H1 (cell line): Measurements from ENCODE around the gene KDM8. TPM values are rescaled to one million over a fixed set of nuclear protein-coding genes. Genes with fewer than 3 reads are reported as not detected.

Source experiments
- CTCF ChIA-PET: fragments of 300-600 bp; sonication (Branson Sonifier 250); formaldehyde crosslinking; loops from one replicate; lab custom pipeline; 2021; ENCODE audit not compliant: partially characterized antibody; lab: Charles Lee
- POLR2A ChIA-PET: fragments of 300-600 bp; sonication (Branson Sonifier 250); formaldehyde crosslinking; loops from one replicate; lab custom pipeline; 2021; ENCODE audit warnings: inconsistent platforms; ENCODE audit not compliant: partially characterized antibody; lab: Charles Lee
- DNase-seq, 2 experiments: peaks; one replicate each; pipeline versions ENCODE4 v3.0.0 to v3.0.0-alpha.2; 2010 to 2022; ENCODE audit warnings: low spot score in 2 of 2, low read depth in 1 of 2, mixed read lengths in 1 of 2
- FAIRE-seq: peaks from 2 replicates; lab custom pipeline; 2011; peaks lifted over from hg19 to GRCh38; lab: Jason Lieb, UNC
- H2AFZ ChIP-seq: 2 replicates; pipeline ENCODE4 v1.8.1; 2012; ENCODE audit warnings: low read length, inconsistent platforms
- H2AK5ac ChIP-seq: 2 replicates; pipeline ENCODE4 v1.6.1; 2013; ENCODE audit warnings: low read depth, low read length
- H2BK120ac ChIP-seq: replicated peaks from 2 replicates; pipeline ENCODE3; 2013; ENCODE audit warnings: low read depth, low read length, inconsistent platforms
- H2BK12ac ChIP-seq: 2 replicates; pipeline ENCODE4 v1.6.1; 2013; ENCODE audit warnings: low read depth, low read length
- H2BK15ac ChIP-seq: 2 replicates; pipeline ENCODE4 v1.6.1; 2013; ENCODE audit warnings: low read length
- H2BK20ac ChIP-seq: 2 replicates; pipeline ENCODE4 v1.6.1; 2013; ENCODE audit warnings: low read length
- H2BK5ac ChIP-seq: 2 replicates; pipeline ENCODE4 v1.6.1; 2013; ENCODE audit warnings: low read depth, low read length
- H3K14ac ChIP-seq: 2 replicates; pipeline ENCODE4 v1.6.1; 2013; ENCODE audit warnings: inconsistent platforms; ENCODE audit not compliant: insufficient read length
- H3K18ac ChIP-seq: 2 replicates; pipeline ENCODE4 v1.6.1; 2013; ENCODE audit warnings: low read length; ENCODE audit errors: extremely low read depth
- H3K23ac ChIP-seq: 2 replicates; pipeline ENCODE4 v1.6.1; 2013; ENCODE audit warnings: inconsistent platforms; ENCODE audit not compliant: insufficient read length
- H3K23me2 ChIP-seq: 2 replicates; pipeline ENCODE4 v1.6.1; 2013; ENCODE audit warnings: low read depth, low read length
- H3K27ac ChIP-seq: 2 replicates; pipeline ENCODE4 v1.6.1; 2011; ENCODE audit warnings: low read depth, low read length, inconsistent platforms
- H3K27me3 ChIP-seq, 4 experiments: replicated peaks in 1 of 4; 1 replicate in 1 of 4; 2 replicates in 3 of 4; pipeline versions ENCODE4 v1.6.1 to v1.8.1; 2011 to 2013; ENCODE audit warnings: low read length in 3 of 4, mild to moderate bottlenecking in 3 of 4, inconsistent platforms in 2 of 4, mixed read lengths in 2 of 4, moderate library complexity in 1 of 4; ENCODE audit not compliant: control insufficient read depth in 3 of 4, insufficient read depth in 3 of 4; ENCODE audit errors: extremely low read depth in 1 of 4
- H3K36me3 ChIP-seq, 4 experiments: 2 replicates each; pipeline versions ENCODE4 v1.6.1 to v1.8.1; 2011 to 2013; ENCODE audit warnings: mild to moderate bottlenecking in 4 of 4, low read length in 3 of 4, moderate library complexity in 2 of 4, control low read depth in 1 of 4, inconsistent platforms in 1 of 4; ENCODE audit not compliant: insufficient read depth in 4 of 4, control insufficient read depth in 2 of 4
- H3K4ac ChIP-seq: replicated peaks from 2 replicates; pipeline ENCODE3; 2013; ENCODE audit warnings: low read length, low read depth, mixed read lengths, inconsistent platforms; ENCODE audit not compliant: insufficient read length
- H3K4me1 ChIP-seq, 4 experiments: replicated peaks in 1 of 4; 1 replicate in 1 of 4; 2 replicates in 3 of 4; pipeline versions ENCODE4 v1.6.1 to v1.8.1; 2011 to 2013; ENCODE audit warnings: low read length in 3 of 4, inconsistent platforms in 2 of 4, mixed read lengths in 1 of 4; ENCODE audit not compliant: insufficient read depth in 4 of 4, control insufficient read depth in 3 of 4
- H3K4me2 ChIP-seq, 2 experiments: 2 replicates each; pipeline versions ENCODE4 v1.6.1 to v1.8.1; 2011 to 2013; ENCODE audit warnings: low read depth in 2 of 2, low read length in 2 of 2, control low read depth in 1 of 2, inconsistent platforms in 1 of 2, mild to moderate bottlenecking in 1 of 2; ENCODE audit not compliant: insufficient read depth in 1 of 2
- H3K4me3 ChIP-seq, 4 experiments: fragments of 200-600, 300-600 bp in 1 of 4; sonication (generic), shearing (Covaris generic), sonication (Bioruptor Twin) in 1 of 4; 2 replicates each; pipeline versions ENCODE4 v1.5.1 to v1.8.1; 2011 to 2016; ENCODE audit warnings: low read length in 4 of 4, low read depth in 3 of 4, control low read depth in 2 of 4, inconsistent platforms in 2 of 4, mild to moderate bottlenecking in 2 of 4, mixed read lengths in 1 of 4, moderate library complexity in 1 of 4; ENCODE audit not compliant: insufficient read depth in 2 of 4; ENCODE audit errors: extremely low read depth in 1 of 4
- H3K56ac ChIP-seq: replicated peaks from 2 replicates; pipeline ENCODE3; 2013; ENCODE audit warnings: low read depth, mild to moderate bottlenecking, mixed read lengths, low read length, inconsistent platforms; ENCODE audit not compliant: insufficient read length
- H3K79me1 ChIP-seq: 2 replicates; pipeline ENCODE4 v1.6.1; 2013; ENCODE audit warnings: low read depth, low read length, control low read depth
- H3K79me2 ChIP-seq, 2 experiments: 2 replicates each; pipeline versions ENCODE4 v1.6.1 to v1.8.1; 2012 to 2013; ENCODE audit warnings: low read length in 2 of 2, mild to moderate bottlenecking in 2 of 2, inconsistent platforms in 1 of 2; ENCODE audit not compliant: insufficient read depth in 2 of 2, control insufficient read depth in 1 of 2
- H3K9ac ChIP-seq, 4 experiments: replicated peaks in 1 of 4; 1 replicate in 1 of 4; 2 replicates in 3 of 4; pipeline versions ENCODE4 v1.6.1 to v1.8.1; 2011 to 2013; ENCODE audit warnings: low read depth in 3 of 4, low read length in 3 of 4, control low read depth in 2 of 4, mild to moderate bottlenecking in 2 of 4, moderate library complexity in 2 of 4, inconsistent platforms in 1 of 4; ENCODE audit errors: extremely low read depth in 1 of 4
- H3K9me3 ChIP-seq, 2 experiments: 2 replicates each; pipeline versions ENCODE4 v1.6.1 to v1.8.1; 2012 to 2013; ENCODE audit warnings: mild to moderate bottlenecking in 2 of 2, moderate library complexity in 2 of 2, control low read depth in 1 of 2, inconsistent platforms in 1 of 2, low read depth in 1 of 2, low read length in 1 of 2, mixed read lengths in 1 of 2; ENCODE audit not compliant: insufficient read depth in 2 of 2
- H4K20me1 ChIP-seq, 2 experiments: replicated peaks in 1 of 2; 2 replicates each; pipeline versions ENCODE3 to v1.8.1; 2011 to 2013; ENCODE audit warnings: inconsistent platforms in 2 of 2, low read length in 2 of 2, mild to moderate bottlenecking in 1 of 2; ENCODE audit not compliant: insufficient read depth in 2 of 2, control insufficient read depth in 1 of 2
- H4K5ac ChIP-seq: 2 replicates; pipeline ENCODE4 v1.6.1; 2013; ENCODE audit warnings: low read length, low read depth, mixed read lengths, inconsistent platforms; ENCODE audit not compliant: insufficient read length
- H4K8ac ChIP-seq: 2 replicates; pipeline ENCODE4 v1.8.0; 2013; ENCODE audit warnings: mild to moderate bottlenecking, moderate library complexity, low read length, inconsistent platforms; ENCODE audit not compliant: insufficient read depth; ENCODE audit errors: extremely low read depth
- H4K91ac ChIP-seq: replicated peaks from 2 replicates; pipeline ENCODE3; 2013; ENCODE audit warnings: low read length, mixed read lengths, inconsistent platforms; ENCODE audit not compliant: insufficient read length
- ASH2L ChIP-seq: fragments of 200-600, 300-600 bp; sonication (generic); IDR thresholded peaks from one replicate; pipeline ENCODE4 v1.7.1; 2017; ENCODE audit warnings: low read length
- BCL11A ChIP-seq, 2 experiments: IDR thresholded peaks; one replicate each; pipeline ENCODE4 v1.6.1; 2011; ENCODE audit warnings: low read depth in 2 of 2, low read length in 2 of 2, mild to moderate bottlenecking in 2 of 2
- CHD1 ChIP-seq: IDR thresholded peaks from 2 replicates; pipeline ENCODE4 v1.6.1; 2012; ENCODE audit warnings: low read depth, low read length, improper control_type of control experiment
- CHD2 ChIP-seq: IDR thresholded peaks from 2 replicates; pipeline ENCODE4 v1.6.1; 2012; ENCODE audit warnings: low read length, improper control_type of control experiment
- CREB1 ChIP-seq: IDR thresholded peaks from 2 replicates; pipeline ENCODE4 v1.6.1; 2012; ENCODE audit warnings: inconsistent platforms
- KDM1A ChIP-seq: fragments of 200-600, 300-600 bp; sonication (generic); IDR thresholded peaks from 2 replicates; pipeline ENCODE4 v1.7.1; 2016; ENCODE audit warnings: mild to moderate bottlenecking, low read length, borderline replicate concordance
- KDM4A ChIP-seq: IDR thresholded peaks from one replicate; pipeline ENCODE4 v1.7.1; 2012; ENCODE audit warnings: low read depth, mild to moderate bottlenecking, moderate library complexity, low read length, inconsistent platforms; ENCODE audit not compliant: severe bottlenecking
- RBBP5 ChIP-seq: IDR thresholded peaks from 2 replicates; pipeline ENCODE4 v1.7.1; 2012; ENCODE audit warnings: low read depth, mild to moderate bottlenecking, inconsistent platforms, low read length, moderate library complexity, borderline replicate concordance
- RFX5 ChIP-seq: IDR thresholded peaks from 2 replicates; pipeline ENCODE4 v1.6.1; 2011; ENCODE audit warnings: low read depth, low read length, improper control_type of control experiment, borderline replicate concordance
- RNF2 ChIP-seq: fragments of 200-900, 300-1000 bp; sonication (generic); IDR thresholded peaks from 2 replicates; pipeline ENCODE4 v1.7.1; 2016; ENCODE audit warnings: borderline replicate concordance, low read depth, mild to moderate bottlenecking, antibody characterized with exemption, low read length; ENCODE audit not compliant: poor library complexity, severe bottlenecking; ENCODE audit errors: missing control alignments
- SIX5 ChIP-seq: IDR thresholded peaks from 2 replicates; pipeline ENCODE4 v1.6.1; 2011; ENCODE audit warnings: mild to moderate bottlenecking, low read depth, low read length
- WGBS, 2 experiments: shearing (Covaris generic) in 1 of 2; methylation state at CpG; one replicate each; pipeline versions ENCODE4 v1.1.6 to v1.1.7; 2013 to 2015; ENCODE audit warnings: low lambda C conversion rate in 2 of 2, mixed read lengths in 2 of 2, inconsistent platforms in 1 of 2, low coverage in 1 of 2, missing lambda C conversion rate in 1 of 2; ENCODE audit not compliant: insufficient replicate concordance in 2 of 2, insufficient coverage in 1 of 2, insufficient read length in 1 of 2; ENCODE audit errors: extremely low coverage in 1 of 2, missing lambda C conversion rate in 1 of 2; 5-methylcytosine and 5-hydroxymethylcytosine counted together
- polyA plus RNA-seq, 7 experiments: library from polyadenylated mRNA; depleted of rRNA in 3 of 7; stranded (reverse) in 5 of 7; unstranded in 2 of 7; fragments of >200 nt in 5 of 7; fragments of 200-250 nt in 2 of 7; gene quantifications; 1 replicate in 5 of 7; 2 replicates in 1 of 7; 4 replicates in 1 of 7; pipeline versions ENCODE4 v1.2.1 to v1.2.3, GENCODE V29; 2011 to 2013; ENCODE audit warnings: missing spikeins in 2 of 7, mixed read lengths in 2 of 7
- total RNA-seq: library from RNA; stranded (reverse); fragmentation: NEBNext Ultra II Directional; extraction: Animal tissue kit (Norgen Biotek cat#: 25700); gene quantifications from 2 replicates; pipeline ENCODE4 v1.2.1, GENCODE V29; 2021

KDM8 gene
- total and polyA plus RNA-seq, 2 of the 8 experiments (the other 6 are each of a cell fraction or from before 2014, with no cell fraction given) = 10.3 to 12.8 TPM

DNA sequence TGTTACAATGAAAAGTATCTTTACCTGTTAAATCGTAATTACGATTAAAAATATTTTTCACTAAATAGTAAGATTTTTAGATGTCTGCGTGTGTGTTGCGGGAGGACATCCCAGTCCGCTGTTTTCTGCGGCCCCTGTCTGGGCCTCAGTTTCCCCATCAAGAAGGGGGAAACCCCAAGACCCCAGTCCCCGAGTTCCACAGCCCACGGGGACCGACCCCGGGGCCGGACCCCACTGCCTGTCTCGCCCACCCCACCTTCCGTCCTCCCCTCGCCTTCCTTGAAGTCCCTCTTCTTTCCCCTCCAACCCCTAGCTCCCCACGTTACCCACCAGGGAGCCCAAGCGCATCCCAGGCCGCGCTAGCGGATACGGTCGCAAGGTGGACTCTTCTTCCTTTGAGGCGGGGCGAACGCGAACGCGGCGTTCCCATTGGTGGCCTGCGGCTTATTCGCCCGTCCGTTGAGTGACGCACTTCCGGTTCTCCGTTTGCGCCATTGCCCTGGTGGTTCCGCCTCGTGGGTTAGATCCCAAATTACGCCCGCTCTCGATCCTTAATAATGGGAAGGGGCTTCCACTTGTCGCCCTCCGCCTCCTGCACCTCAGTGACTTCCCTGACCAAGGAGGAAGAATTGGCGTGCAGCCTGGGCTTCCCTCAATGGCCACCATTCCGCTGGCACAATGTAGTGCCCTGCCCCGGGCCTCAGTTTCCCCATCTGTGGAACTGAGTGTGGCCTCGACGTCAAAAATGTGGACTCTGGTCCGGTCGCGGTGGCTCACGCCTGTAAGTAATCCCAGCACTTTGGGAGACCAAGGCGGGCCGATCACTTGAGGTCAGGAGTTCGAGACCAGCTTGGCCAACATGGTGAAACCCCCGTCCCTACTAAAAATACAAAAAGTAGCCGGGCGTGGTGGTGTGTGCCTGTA is 65.3 kb downstream of the KDM8 start, which contains the start of gene NSMCE1:
TSS of gene NSMCE1 (minus strand) at position 397 of the 924 bp plus-strand sequence. CDS start 11,202 bp downstream, outside the sequence.
- no peaks in the 10 kb centered on the region for H3K9me3 ChIP-seq
- H3K56ac ChIP-seq = no peak within 1 kb of the TSS
- H4K5ac ChIP-seq = peak within 1 kb of the TSS; percentile 97
- ChIA-PET POLR2A (interaction anchor here (0.6 kb wide), 1 partner anchor 1276 kb away, joined by 3 read pairs; no protein-coding TSS in a partner anchor), CTCF (interaction anchor here (0.9 to 2.3 kb wide), 2 partner anchors 10 to 34 kb away, joined by 3 to 9 read pairs; no protein-coding TSS in a partner anchor)
- peak within 1 kb of the TSS; percentile 74; the same call in 1 of the 2 replicates for H2AFZ ChIP-seq
- DNase-seq (peak; percentile 63 to 88), FAIRE-seq (no peak)
- H3K18ac ChIP-seq = no peak within 1 kb of the TSS; the same call in 1 of the 2 replicates
- peak within 1 kb of the TSS; percentile 99 for H3K4ac ChIP-seq
- H4K91ac ChIP-seq = peak within 1 kb of the TSS; percentile 100
- no peak within 1 kb of the TSS for H2BK20ac ChIP-seq
- no peaks in the 10 kb centered on the region for H3K79me2 ChIP-seq
- no peak within 1 kb of the TSS for H3K23ac ChIP-seq
- H3K27ac ChIP-seq = no peak within 1 kb of the TSS
- H2BK12ac ChIP-seq = no peak within 1 kb of the TSS
- peak within 1 kb of the TSS; percentile 30 to 69 (median 50) for H3K4me3 ChIP-seq
- H2AK5ac ChIP-seq = no peak within 1 kb of the TSS
- H4K8ac ChIP-seq = peak within 1 kb of the TSS; percentile 99
- H3K36me3 ChIP-seq = no peaks in the 10 kb centered on the region; a peak in 1 of 8 replicates
- peaks cover 6% of the 10 kb centered on the region; the same call in 1 of the 2 replicates for H3K23me2 ChIP-seq
- H2BK5ac ChIP-seq = peak within 1 kb of the TSS; percentile 48; the same call in 1 of the 2 replicates
- H3K4me2 ChIP-seq = peak within 1 kb of the TSS; percentile 64 to 82
- H2BK120ac ChIP-seq = peak within 1 kb of the TSS; percentile 64
- 52% methylated on average over 56 of the region's 58 CpGs; no CpG with 5 or more reads in 1 of the 2 experiments for WGBS, 2 experiments
- no peaks in the 10 kb centered on the region for H3K27me3 ChIP-seq
- no peak within 1 kb of the TSS for H2BK15ac ChIP-seq
- H3K79me1 ChIP-seq = no peaks in the 10 kb centered on the region
- no peak within 1 kb of the TSS for H3K14ac ChIP-seq
- H3K9ac ChIP-seq = peak within 1 kb of the TSS in 1 of 4 experiments; percentile 77; a peak in 3 of 7 replicates
- no peaks in the 10 kb centered on the region for H4K20me1 ChIP-seq
- peaks cover 0 to 9% (median 0%) of the 10 kb centered on the region in 4 experiments; a peak in 2 of 7 replicates for H3K4me1 ChIP-seq
- no peak for TF ChIP-seq RBBP5
- TF ChIP-seq CHD2 = peak; percentile 46; the same call in 1 of the 2 replicates
- no peak for TF ChIP-seq ASH2L
- peak; percentile 56 for TF ChIP-seq KDM4A
- TF ChIP-seq RNF2 = no peak
- no peak for TF ChIP-seq RFX5
- TF ChIP-seq CREB1 = peak; percentile 86
- TF ChIP-seq SIX5 = no peak
- TF ChIP-seq KDM1A = no peak
- TF ChIP-seq CHD1 = no peak
- no peak for TF ChIP-seq BCL11A (IDR thresholded peaks at IDR 0.05; ENCODE audit: low read depth in 2 of 2, low read length in 2 of 2)
